ENCODE results near the gene IRAG1. TPM values are rescaled to one million over a fixed set of nuclear protein-coding genes. Genes with fewer than 3 reads are reported as not detected.

IRAG1 gene
- total and polyA plus RNA-seq, 2 experiments from 2014 or later: 1.5 to 2.7 TPM

- Histone ChIP-seq H4K20me1 (replicated peaks; ENCODE audit: insufficient read depth) (no peaks in the 10 kb centered on the region), H3K4me2 (no peak overlapping the region), H3F3A (replicated peaks; ENCODE audit: low read depth) (no peaks in the 10 kb centered on the region), H3K27ac (ENCODE audit: low read depth) (no peak overlapping the region), H2AFZ (peak overlapping the region; percentile 72), H3K4me3 (no peak overlapping the region), H3K36me3 (ENCODE audit: insufficient read depth) (no peaks in the 10 kb centered on the region), H3K4me1 (ENCODE audit: insufficient read depth) (peaks cover 3% of the 10 kb centered on the region; the same call in 1 of the 2 replicates), H3K27me3 (ENCODE audit: insufficient read depth) (no peaks in the 10 kb centered on the region), H3K79me2 (replicated peaks; ENCODE audit: insufficient read depth) (no peaks in the 10 kb centered on the region), H3K9me2 (ENCODE audit: insufficient read depth) (no peaks in the 10 kb centered on the region)
- no peak for TF ChIP-seq REST (IDR thresholded peaks at IDR 0.05; ENCODE audit: unreplicated experiment)
- TF ChIP-seq POLR2AphosphoS5 (IDR thresholded peaks at IDR 0.05; ENCODE audit: low read depth): no peak
- peaks cover 14% of the 10 kb centered on the region for H3K4me1 Mint-ChIP-seq
- no peaks in the 10 kb centered on the region for H3K9me3 Mint-ChIP-seq
- peaks cover 4% of the 10 kb centered on the region for H3K27me3 Mint-ChIP-seq (ENCODE audit: insufficient read depth, low read depth, poor library complexity)
- no peaks in the 10 kb centered on the region for H3K36me3 Mint-ChIP-seq (ENCODE audit: low read depth)
- ATAC-seq (peak; percentile 63), DNase-seq (ENCODE audit: low spot score) (peak; percentile 34)
- H3K27ac Mint-ChIP-seq: no peak overlapping the region
- H3K4me3 Mint-ChIP-seq: no peak overlapping the region
These were observed 18.6 kb downstream of the IRAG1 start for GRCh38 chr11:10674911-10675440.

DNA sequence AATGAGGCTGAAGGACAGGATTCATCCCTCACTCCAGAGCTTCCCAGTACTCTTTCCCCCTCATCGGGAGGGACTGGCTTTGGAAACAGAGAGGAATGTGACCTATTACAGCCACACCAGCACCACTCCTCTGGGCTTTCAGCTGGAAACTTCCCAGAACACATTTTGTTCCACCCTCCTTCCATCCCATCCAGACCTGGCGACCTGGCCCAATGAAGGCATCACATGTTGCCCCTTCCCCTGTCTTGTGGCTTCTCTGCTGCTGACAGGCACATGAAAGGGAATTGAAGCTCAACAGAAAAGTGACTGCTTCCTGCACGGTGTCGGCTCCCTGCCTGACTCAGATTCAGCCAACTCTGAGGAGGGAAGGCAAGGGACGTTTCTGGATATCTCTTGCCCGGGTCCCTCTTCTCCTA, 19.1 kb downstream of the IRAG1 start:
- H3K36me3 ChIP-seq (ENCODE audit: insufficient read depth): no peaks in the 10 kb centered on the region
- DNase-seq (ENCODE audit: low spot score): no peak
- Mint-ChIP-seq H3K27ac (no peak overlapping the region), H3K36me3 (ENCODE audit: low read depth) (no peaks in the 10 kb centered on the region), H3K27me3 (ENCODE audit: insufficient read depth, low read depth, poor library complexity) (peaks cover 4% of the 10 kb centered on the region), H3K9me3 (no peaks in the 10 kb centered on the region), H3K4me3 (no peak overlapping the region), H3K4me1 (peaks cover 14% of the 10 kb centered on the region)
- no peaks in the 10 kb centered on the region for H3K79me2 ChIP-seq (replicated peaks; ENCODE audit: insufficient read depth)
- no peak overlapping the region for H3K4me3 ChIP-seq
- no peak for TF ChIP-seq POLR2AphosphoS5 (IDR thresholded peaks at IDR 0.05; ENCODE audit: low read depth)
- TF ChIP-seq JUNB (IDR thresholded peaks at IDR 0.05; ENCODE audit: unreplicated experiment): no peak
- no peak for TF ChIP-seq EZH2phosphoT487 (IDR thresholded peaks at IDR 0.05; ENCODE audit: unreplicated experiment)
- TF ChIP-seq ZNF462 (CRISPR knock-in tag; IDR thresholded peaks at IDR 0.05): no peak
- TF ChIP-seq ZNF331 (CRISPR knock-in tag; IDR thresholded peaks at IDR 0.05; ENCODE audit: low read depth): no peak
- TF ChIP-seq, protein P1, sequence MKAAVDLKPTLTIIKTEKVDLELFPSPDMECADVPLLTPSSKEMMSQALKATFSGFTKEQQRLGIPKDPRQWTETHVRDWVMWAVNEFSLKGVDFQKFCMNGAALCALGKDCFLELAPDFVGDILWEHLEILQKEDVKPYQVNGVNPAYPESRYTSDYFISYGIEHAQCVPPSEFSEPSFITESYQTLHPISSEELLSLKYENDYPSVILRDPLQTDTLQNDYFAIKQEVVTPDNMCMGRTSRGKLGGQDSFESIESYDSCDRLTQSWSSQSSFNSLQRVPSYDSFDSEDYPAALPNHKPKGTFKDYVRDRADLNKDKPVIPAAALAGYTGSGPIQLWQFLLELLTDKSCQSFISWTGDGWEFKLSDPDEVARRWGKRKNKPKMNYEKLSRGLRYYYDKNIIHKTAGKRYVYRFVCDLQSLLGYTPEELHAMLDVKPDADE (IDR thresholded peaks at IDR 0.05): no peak
- no peak for TF ChIP-seq CREB1 (CRISPR knock-in tag; IDR thresholded peaks at IDR 0.05; ENCODE audit: low read depth)
- H3K4me2 ChIP-seq: no peak overlapping the region
- H3K27me3 ChIP-seq (ENCODE audit: insufficient read depth): no peaks in the 10 kb centered on the region
- H2AFZ ChIP-seq: peak overlapping the region; percentile 72
- H3K27ac ChIP-seq (ENCODE audit: low read depth): no peak overlapping the region
- H3F3A ChIP-seq (replicated peaks; ENCODE audit: low read depth): no peaks in the 10 kb centered on the region
- H3K9me2 ChIP-seq (ENCODE audit: insufficient read depth): no peaks in the 10 kb centered on the region
- peaks cover 3% of the 10 kb centered on the region; the same call in 1 of the 2 replicates for H3K4me1 ChIP-seq (ENCODE audit: insufficient read depth)
- ATAC-seq: peak; percentile 43; the same call in 2 of the 3 replicates
- no peaks in the 10 kb centered on the region for H4K20me1 ChIP-seq (replicated peaks; ENCODE audit: insufficient read depth)
